GM19023 (cell line): ENCODE data around the gene MSANTD3.
"Not testable (repeated sequence)": the region's sequence is repeated elsewhere in the genome, so short reads cannot be mapped to it uniquely, and the experiment has no call there.

Experiments used
- ATAC-seq: cut with Tn5 transposase; IDR thresholded peaks from one replicate; pipeline ENCODE4 v1.9.1; 2021; ENCODE audit warnings: mild to moderate bottlenecking, moderate library complexity; ENCODE audit not compliant: unreplicated experiment

MSANTD3 gene

DNA sequence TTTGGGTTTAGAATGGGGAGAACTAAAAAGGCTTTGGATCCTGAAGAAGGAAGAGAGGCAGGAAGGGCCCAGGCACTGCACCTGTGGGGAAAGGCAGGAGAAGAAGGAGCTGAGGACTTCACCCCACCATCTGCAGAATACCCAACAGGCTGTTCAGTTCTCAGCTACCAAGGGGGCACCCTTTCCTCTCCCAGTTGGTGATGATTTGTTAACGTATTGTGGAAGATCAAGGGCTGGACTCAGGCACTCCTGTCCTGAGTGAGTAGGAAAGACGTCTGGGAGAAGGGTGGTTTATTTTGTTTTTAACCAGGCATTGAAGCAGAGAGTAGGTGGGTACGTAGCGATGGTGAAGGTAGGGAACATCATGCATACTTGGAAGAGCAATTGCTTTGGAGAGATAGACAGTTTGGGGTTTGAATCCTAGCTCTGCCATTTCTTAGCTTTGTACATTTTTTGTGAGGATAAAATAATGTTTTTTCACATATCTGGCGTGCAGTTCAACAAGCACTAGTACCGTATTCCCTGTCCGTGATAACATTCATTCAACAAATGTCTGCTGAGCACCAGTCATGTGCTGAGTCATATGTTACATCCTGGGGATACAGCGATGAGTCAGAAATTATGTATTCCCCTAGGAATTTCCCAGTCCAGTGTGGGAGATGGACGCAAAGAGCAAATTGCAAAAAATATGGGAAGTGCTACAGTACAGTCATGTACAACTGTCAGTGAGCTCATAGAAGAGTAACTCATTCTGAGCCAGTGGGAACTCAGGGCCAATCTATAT lies 2.1 kb downstream of the MSANTD3 start:
- no peak for ATAC-seq

DNA sequence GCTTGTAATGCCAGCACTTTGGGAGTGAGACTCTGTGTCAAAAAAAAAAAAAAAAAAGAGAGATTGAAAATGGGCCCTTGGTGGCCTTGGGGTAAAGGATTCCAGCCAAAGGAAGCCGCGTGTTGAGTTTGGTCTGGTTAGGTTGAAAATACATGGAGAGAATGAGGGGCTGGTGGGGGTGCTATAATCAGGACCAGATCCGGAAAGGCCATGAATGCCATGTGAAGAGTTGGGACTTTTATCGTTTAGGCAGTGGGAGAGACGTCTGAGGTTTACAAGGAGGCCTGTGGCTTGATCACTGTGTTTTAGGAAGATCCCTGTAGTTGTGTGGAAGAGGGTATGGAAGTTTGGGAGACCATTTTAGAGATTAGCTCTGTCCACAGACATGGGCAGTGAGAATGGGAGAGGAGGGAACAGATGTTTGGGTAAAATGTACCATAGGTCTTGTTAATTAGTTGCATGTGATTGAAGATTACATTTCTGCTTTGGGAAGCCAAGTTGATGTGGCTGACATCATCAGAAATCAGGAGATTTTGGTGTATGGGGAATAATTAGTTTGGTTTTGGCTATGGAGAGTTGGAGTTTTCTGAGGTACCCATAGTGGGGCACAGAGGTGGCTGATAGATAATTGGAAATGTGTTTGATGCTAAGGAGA lies 3.5 kb downstream of the MSANTD3 start:
- no peak for ATAC-seq

DNA sequence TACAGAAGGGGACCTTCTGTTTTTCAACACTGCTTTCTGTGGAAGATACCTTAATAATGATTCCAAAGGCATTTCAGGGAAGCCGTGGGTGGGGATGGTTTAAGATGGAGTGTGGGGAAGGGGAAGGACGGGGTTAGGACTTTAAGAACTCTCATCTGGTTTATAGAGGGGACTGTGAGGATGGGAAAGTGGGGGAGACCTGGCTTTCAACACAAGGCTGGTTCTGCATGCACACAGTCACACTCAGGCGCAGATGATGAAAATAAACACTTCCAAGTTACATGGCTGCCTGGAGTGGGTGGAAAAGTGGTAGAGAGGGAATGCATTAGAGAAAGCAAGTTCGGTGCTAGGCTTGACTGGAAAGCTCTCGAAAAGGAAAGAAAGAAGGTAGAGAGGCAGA lies 4.9 kb downstream of the MSANTD3 start:
- no peak for ATAC-seq

GRCh38 chr9:100432736-100433135 lies 5.8 kb downstream of the MSANTD3 start:
- no peak for ATAC-seq

- no peak for ATAC-seq
These were observed 9.6 kb downstream of the MSANTD3 start for GRCh38 chr9:100436571-100436970.

DNA sequence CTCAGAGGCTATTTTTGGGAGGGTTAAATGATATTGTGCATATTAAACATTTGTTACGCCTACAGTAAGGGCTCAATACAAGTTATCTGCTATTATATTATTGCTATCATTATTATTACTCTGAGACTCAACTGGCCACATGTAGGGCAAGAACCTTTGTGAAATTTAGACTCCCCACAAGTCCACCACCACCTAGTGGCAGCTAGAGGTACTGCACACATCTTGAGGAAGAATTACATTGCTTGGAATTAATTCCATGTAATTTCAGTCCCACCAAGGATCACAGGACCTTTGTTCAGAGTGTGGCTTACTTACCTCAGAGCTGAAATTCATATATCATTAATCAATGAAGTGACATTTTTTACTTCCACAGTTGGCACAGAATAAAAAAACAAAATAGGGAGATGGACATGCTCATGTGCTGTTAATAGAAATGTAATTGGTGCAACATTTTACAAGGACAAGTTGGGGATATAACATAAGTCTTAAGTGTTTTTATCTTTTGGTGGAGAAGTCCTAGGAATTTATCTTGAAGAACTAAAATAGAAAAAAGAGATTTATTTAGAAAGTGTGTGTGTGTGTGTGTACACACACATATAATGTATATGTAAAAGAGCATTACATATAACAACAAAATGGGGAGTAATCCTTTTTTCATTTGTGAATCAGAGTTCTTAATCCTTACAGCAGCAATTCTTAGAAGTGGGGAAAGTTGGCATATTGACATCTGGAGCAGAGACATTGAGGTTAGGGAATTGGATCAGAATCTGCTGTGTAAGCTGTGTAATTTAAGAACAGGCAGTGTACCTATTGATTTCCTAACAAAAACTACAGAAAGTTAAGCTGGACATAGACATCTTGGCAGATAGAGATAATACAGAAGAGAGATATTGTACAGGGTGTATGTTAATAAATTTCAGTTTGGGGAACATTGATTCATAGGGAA lies 11.2 kb downstream of the MSANTD3 start:
- ATAC-seq, result peak; percentile 67

DNA sequence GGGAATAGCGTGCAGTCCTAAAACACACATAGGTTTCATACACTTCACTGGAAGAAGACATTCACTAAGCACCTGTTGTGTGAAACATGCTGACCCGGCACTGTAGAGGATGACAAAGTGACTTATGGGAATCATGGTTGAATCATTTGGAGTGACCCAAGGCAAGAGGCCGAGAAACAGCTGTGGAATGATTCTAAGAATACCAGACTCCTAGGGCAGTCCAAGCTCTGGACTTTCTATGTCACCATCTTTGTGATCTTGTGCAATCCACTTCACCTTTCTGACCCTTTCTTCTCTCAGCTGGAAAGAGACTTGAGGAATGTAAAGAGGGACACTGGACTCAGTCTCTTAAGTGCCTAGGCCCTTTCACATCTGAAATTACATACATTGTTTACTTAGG lies 13.1 kb downstream of the MSANTD3 start:
- ATAC-seq, result no peak

- ATAC-seq, result not testable (repeated sequence)
These were observed 13.5 kb downstream of the MSANTD3 start for GRCh38 chr9:100440487-100440886.

DNA sequence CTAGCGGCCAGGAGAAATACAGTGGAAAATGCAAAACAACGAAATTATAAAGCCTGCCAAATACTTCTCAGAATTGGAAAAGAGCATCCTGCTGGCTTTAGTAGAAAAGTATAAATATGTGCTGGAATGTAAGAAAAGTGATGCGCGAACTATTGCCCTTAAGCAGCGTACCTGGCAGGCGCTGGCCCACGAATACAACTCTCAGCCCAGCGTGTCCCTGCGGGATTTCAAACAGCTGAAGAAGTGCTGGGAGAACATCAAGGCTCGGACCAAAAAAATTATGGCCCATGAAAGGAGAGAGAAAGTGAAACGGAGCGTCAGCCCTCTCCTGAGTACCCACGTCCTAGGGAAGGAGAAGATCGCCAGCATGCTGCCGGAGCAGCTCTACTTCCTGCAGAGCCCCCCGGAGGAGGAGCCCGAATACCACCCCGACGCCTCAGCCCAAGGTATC lies 15.0 kb downstream of the MSANTD3 start:
- no peak for ATAC-seq

- no peak for ATAC-seq
These were observed 17.1 kb downstream of the MSANTD3 start for GRCh38 chr9:100443781-100444768.

DNA sequence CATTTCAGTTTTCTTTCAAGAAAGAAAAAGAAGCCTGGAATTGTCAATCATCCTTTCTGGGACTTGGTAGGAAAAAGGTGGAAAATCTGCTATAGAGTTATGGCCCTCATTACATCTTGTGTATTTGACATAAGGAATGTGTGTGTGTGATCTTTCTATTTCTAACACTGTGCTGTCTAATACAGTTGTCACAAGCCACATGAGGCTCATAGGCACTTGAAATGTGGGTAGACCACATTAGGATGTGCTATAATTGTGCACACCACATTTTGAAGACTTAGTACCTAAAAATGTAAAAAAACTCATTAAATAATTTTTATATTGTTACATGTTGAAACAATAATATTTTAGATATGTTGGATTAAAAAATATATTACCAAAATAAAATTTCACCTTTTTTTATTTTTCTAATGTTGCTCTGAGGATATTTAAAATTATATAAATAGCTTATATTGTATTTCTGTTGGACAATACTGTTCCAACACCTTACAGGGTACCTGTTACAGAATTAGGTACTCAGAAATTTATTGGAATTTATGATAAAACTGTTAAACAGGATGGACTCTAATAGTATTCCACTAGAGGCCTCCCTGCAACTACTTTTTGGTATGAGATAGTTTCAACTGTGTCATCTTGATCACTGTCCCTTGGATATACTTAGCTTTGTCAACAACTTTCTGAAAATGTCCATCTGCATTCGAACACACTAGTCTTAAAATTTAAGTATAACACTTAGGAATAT lies 18.4 kb downstream of the MSANTD3 start:
- ATAC-seq, result no peak

GRCh38 chr9:100445903-100446549 lies 19.1 kb downstream of the MSANTD3 start:
- no peak for ATAC-seq

GRCh38 chr9:100447041-100447440 lies 20.1 kb downstream of the MSANTD3 start:
- no peak for ATAC-seq

DNA sequence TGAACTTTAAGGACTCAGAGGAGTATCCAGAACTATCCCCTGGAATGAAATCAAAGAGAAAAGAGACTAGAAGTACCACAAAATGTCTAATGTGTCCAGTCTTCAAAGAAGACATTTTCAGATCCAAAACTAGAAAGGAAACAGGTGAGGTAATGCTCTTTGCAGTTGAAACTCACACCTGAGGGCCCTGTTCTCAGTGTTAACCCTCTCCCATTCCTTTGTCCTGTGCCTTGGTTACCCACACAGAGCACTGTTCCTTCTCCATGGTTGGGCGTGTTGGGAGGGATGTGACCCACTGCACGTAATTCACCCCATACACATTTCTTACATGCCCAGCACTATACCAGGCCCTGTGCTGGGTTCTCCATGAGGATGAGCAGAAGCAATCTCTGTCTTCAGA lies 21.3 kb downstream of the MSANTD3 start:
- ATAC-seq, result no peak

DNA sequence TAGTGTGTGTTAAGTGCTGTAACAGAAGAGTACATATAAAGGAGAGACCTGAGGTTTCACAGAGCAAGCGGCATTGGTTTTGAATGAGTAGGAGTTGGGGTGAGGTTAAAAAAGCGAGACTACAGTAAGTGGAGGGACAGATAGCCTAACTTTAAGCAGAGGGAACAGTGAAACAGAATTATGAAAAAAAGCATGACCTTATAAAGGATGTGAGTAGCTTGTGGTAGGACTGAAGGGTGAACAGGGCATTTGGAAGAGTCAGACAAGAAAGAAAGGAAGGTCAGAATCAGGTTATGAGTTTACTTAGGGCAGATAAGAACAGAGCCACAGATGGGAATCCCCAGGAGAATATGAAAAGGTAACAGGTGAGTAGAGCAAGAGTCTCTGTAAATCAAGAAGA lies 22.5 kb downstream of the MSANTD3 start:
- ATAC-seq, result no peak

- no peak for ATAC-seq
These were observed 26.0 kb downstream of the MSANTD3 start for GRCh38 chr9:100452894-100453293.

- ATAC-seq, result no peak
These were observed 28.5 kb downstream of the MSANTD3 start for GRCh38 chr9:100455470-100455869.

GRCh38 chr9:100457517-100457916 lies 30.6 kb downstream of the MSANTD3 start:
- no peak for ATAC-seq

DNA sequence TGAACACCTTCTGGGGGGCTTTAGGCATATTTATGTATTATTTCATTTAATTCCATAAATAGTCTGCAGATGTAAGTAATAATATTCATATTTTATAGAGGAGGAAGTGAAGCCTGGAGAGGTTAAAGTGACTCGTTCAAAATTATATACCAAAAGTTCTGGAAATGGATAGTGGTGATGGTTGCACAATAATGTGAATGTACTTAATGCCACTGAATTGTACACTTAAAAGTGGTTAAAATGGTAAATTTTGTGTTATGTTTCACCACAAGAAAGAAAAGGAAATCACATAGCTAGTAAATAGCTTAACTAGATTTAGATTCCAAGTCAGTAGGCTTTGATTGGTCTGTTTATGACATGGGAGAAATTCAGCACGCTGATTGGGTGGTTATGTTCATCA lies 33.0 kb downstream of the MSANTD3 start:
- no peak for ATAC-seq
